RCC 7860 (cell line): Measurements from ENCODE around the gene FMNL2.

Experiments
- DNase-seq: peaks from one replicate; pipeline ENCODE4 v3.0.0-alpha.2; 2015; ENCODE audit warnings: low spot score
- FAIRE-seq: peaks from 2 replicates; lab custom pipeline; 2012; peaks lifted over from hg19 to GRCh38; lab: Jason Lieb, UNC

Gene FMNL2

DNA sequence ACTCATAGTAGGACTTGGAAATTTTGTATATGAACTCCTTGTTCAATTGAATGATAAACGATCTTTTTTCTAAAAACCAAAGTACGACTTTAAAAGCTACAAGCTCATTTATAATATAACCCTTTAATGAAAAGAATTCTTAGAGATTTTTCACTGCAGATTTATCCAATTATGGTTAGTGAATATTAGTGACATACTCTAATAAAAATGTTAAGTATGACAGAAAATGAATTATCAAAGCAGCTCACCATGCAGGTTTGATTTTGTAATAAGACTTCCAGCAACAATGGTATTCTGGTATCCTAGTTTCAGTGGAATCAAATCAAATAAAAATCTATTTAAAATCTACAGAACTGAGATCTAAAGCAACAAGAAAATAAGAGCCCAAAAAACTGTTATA, 343.8 kb downstream of the FMNL2 start:
- DNase-seq (no peak), FAIRE-seq (no peak)

DNA sequence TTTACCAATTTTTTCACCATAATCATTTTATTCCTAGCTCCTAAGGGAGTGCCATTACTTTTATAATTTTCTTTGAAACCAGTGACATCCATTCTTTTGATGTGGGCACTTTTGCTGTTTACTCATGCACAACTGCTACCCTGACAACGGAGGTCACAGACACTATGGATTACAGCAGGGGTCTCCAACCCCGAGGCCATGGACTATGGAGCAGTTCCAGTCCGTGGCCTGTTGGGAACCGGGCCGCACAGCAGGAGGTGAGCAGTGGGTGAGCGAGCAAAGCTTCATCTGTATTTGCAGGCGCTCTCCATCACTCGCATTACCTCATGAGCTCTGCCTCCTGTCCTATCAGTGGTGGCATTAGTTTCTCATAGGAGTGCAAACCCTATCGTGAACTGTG, 347.7 kb downstream of the FMNL2 start:
- no peak for FAIRE-seq
- no peak for DNase-seq

DNA sequence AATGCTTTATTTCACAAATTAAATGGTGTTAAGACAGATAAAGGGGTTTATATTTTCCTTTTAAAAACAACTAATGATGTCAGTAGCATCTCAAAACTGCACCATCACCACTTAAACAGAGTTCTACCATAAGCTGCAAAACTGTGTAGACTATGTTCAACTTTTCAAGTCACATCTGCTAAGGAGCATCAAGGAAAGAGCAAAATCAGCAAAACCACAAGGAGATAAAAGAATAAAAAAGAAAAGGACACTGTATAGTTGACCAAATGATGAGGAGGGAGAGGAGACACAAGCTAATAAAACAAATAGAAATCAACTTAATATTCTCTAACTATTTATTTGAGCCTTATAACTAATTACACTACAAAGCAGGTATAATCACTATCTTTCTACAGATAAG, 348.4 kb downstream of the FMNL2 start:
- no peak for FAIRE-seq
- DNase-seq, result no peak

DNA sequence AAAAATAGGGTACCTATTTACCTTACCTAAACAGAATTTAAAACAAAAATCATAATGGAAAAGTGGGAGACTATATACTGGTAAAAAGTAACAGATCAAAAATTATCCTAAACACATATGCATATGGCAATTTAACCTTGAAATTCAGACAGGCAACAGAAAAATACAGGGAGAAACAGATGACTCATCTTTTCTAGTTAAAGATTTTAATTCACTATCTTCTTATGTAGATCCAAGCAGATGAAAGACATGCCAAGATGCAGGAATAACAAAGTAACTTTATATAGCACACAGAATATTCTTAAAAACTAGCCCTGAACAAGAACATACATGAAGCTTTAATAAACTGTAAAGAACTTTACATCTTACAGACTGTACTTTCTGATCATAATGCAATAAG, 351.3 kb downstream of the FMNL2 start:
- DNase-seq (no peak), FAIRE-seq (no peak)

DNA sequence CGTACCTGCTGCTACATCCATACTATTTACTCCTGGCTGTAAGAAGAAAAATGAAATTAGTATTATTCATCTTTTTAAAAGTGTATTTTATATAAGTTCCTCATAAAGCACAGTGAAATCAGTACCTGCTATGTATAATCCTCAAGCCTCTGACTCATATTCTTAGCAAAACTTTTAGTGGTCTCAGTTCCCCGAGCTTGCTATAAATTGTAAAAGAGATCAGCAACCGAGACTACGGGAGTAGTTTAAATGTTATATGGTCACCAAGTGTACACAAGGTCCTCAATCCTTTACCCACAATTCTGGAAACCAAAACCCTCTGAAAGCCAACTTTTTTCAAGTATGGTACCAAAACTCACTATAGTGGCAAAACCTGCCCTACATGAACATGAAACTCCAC, 358.1 kb downstream of the FMNL2 start:
- DNase-seq, result no peak
- FAIRE-seq, result no peak

DNA sequence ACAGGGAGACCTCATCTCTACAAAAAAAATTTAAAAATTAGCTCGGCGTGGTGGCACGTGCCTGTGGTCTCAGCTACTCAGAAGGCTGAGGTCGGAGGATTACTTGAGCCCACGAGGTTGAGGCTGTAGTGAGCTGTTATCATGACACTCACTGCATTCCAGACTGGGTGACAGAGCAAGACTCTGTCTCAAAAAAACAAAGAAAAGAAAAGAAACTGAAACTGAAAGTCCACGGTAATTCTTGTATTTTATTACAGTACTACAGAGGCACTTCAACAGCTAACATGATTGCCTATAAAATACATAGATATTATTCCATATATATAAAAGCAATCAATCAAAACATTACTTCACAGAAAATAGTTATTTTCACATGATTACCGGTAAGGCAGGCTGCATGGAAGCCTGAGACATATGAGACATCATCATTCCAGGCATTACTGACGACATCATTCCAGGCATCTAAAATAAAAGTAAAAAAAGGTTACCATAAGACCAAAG, 359.2 kb downstream of the FMNL2 start:
- DNase-seq, result peak; percentile 76
- peak; percentile 89 for FAIRE-seq

DNA sequence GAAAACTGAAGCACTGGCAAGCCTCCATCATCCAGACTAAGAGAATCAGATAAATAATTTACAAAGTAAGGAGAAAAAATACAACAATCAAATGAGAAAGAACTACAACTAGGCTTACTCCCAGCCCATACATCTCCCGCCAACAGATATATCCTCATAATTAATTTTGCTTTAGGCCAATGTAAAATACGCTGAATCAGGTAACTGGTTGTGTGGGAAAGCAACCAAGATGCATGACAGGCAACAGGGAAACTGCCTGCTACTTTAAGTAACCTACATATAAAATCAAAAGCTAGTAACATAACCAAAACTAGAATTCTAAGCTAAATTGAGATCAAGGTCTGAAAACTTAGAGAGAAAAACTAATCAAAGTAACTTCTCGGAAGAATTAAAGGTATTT, 360.8 kb downstream of the FMNL2 start:
- FAIRE-seq (no peak), DNase-seq (no peak)

DNA sequence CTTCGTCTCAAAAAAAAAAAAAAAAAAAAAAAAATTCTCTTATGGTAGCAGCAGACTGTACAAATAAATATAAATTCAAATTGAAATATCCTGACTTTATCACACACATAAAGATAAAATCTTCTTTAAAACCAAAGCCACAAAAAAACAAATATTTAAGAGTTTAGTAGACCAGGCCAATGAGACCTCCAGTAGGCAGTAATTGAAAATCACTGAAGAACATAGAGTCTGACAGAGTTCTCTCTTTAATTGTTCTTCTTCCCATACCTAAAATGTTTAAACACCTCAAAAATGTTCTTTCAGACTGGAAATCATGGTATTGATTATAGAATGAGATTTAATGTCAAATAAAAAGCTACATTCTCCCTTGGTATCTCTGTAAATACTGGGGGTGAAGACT, 361.5 kb downstream of the FMNL2 start:
- FAIRE-seq, result no peak

More for the DNA sequence above, 361.5 kb downstream of the FMNL2 start:
- no peak for DNase-seq
